ENCODE data around the gene ZXDC.

ZXDC gene

GRCh38 chr3:126399351-126399735 lies 76.3 kb downstream of the ZXDC start:
- Histone ChIP-seq H3K27me3 (ENCODE audit: control insufficient read depth in 1 of 2, insufficient read depth in 2 of 2, low read length in 2 of 2) (peaks cover 0 to 7% of the 10 kb centered on the region in 2 donors), H3K9me3 (ENCODE audit: control insufficient read depth in 2 of 2, low read length in 2 of 2) (no peaks in the 10 kb centered on the region), H3K4me1 (ENCODE audit: control insufficient read depth, insufficient read depth, low read length) (peaks cover 7% of the 10 kb centered on the region), H3K27ac (ENCODE audit: low read length) (no peak overlapping the region), H3K36me3 (ENCODE audit: control insufficient read depth in 2 of 2, insufficient read depth in 2 of 2, low read length in 2 of 2) (no peaks in the 10 kb centered on the region), H3K9ac (ENCODE audit: low read length in 2 of 2) (no peak overlapping the region), H3K4me3 (ENCODE audit: low read length in 2 of 2) (no peak overlapping the region)

DNA sequence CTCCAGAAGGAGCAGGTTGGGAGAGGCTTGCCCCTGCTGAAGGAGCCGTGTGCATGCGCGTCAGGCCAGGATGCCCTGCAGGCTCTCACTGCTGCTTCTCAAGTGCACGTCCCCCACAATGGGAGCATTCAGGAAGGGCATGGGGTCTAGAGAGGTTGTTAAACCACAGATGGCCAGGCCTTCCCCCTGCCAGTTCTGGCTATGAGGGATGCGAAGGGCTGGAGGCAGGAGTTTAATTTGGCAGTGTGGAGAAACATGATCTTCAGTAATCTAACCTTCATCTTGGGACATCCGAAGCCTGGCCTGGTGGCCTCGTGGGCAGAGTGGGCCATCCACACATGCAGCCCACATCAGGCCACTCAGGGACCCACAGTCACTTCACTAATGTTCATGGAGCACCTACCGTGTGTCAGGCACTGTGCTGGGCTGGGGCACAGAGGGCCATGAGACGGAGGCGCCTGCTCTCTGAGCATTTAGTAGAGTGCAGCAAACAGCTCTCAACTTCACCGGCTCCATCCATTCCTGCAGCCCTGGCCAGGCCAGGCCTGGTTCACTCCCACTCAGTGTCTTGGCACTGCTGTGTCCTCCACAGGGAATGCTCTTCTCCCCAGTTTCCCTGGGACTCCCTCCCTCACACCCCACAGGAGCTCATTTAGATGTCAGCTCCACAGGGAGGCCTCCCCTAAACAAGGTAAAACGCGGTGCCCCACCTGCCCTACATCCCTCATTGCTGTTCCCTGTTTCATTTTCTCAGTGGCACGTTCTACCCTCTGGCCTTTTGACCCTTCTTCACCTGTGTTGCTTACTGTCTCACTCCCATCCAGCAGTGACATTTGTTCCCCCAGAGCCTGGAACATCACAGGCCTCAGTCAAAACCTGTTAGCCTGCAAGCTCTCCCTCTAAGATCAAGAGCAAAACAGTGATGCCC lies 77.0 kb downstream of the ZXDC start:
- H3K4me1 ChIP-seq (ENCODE audit: control insufficient read depth, insufficient read depth, low read length): peaks cover 9% of the 10 kb centered on the region
- H3K9me3 ChIP-seq (ENCODE audit: control insufficient read depth in 2 of 2, low read length in 2 of 2): no peaks in the 10 kb centered on the region
- H3K4me3 ChIP-seq (ENCODE audit: low read length in 2 of 2): no peak overlapping the region
- H3K36me3 ChIP-seq (ENCODE audit: control insufficient read depth in 2 of 2, insufficient read depth in 2 of 2, low read length in 2 of 2): no peaks in the 10 kb centered on the region
- H3K27me3 ChIP-seq (ENCODE audit: control insufficient read depth in 1 of 2, insufficient read depth in 2 of 2, low read length in 2 of 2): peaks cover 0 to 7% of the 10 kb centered on the region in 2 donors
- no peak overlapping the region for H3K9ac ChIP-seq (ENCODE audit: low read length in 2 of 2)
- H3K27ac ChIP-seq (ENCODE audit: low read length): no peak overlapping the region

GRCh38 chr3:126397610-126398422 lies 77.9 kb downstream of the ZXDC start:
- peaks cover 0 to 7% of the 10 kb centered on the region in 2 donors for H3K27me3 ChIP-seq (ENCODE audit: control insufficient read depth in 1 of 2, insufficient read depth in 2 of 2, low read length in 2 of 2)
- H3K4me1 ChIP-seq (ENCODE audit: control insufficient read depth, insufficient read depth, low read length): peaks cover 9% of the 10 kb centered on the region
- no peak overlapping the region for H3K4me3 ChIP-seq (ENCODE audit: low read length in 2 of 2)
- no peaks in the 10 kb centered on the region for H3K9me3 ChIP-seq (ENCODE audit: control insufficient read depth in 2 of 2, low read length in 2 of 2)
- no peak overlapping the region for H3K9ac ChIP-seq (ENCODE audit: low read length in 2 of 2)
- no peaks in the 10 kb centered on the region for H3K36me3 ChIP-seq (ENCODE audit: control insufficient read depth in 2 of 2, insufficient read depth in 2 of 2, low read length in 2 of 2)
- H3K27ac ChIP-seq (ENCODE audit: low read length): no peak overlapping the region

GRCh38 chr3:126396536-126396935 lies 79.2 kb downstream of the ZXDC start:
- H3K9me3 ChIP-seq (ENCODE audit: control insufficient read depth in 2 of 2, low read length in 2 of 2): no peaks in the 10 kb centered on the region
- H3K9ac ChIP-seq (ENCODE audit: low read length in 2 of 2): no peak overlapping the region
- H3K4me1 ChIP-seq (ENCODE audit: control insufficient read depth, insufficient read depth, low read length): peaks cover 9% of the 10 kb centered on the region
- H3K27ac ChIP-seq (ENCODE audit: low read length): no peak overlapping the region
- no peak overlapping the region for H3K4me3 ChIP-seq (ENCODE audit: low read length in 2 of 2)
- H3K27me3 ChIP-seq (ENCODE audit: control insufficient read depth in 1 of 2, insufficient read depth in 2 of 2, low read length in 2 of 2): peaks cover 0 to 3% of the 10 kb centered on the region in 2 donors
- no peaks in the 10 kb centered on the region for H3K36me3 ChIP-seq (ENCODE audit: control insufficient read depth in 2 of 2, insufficient read depth in 2 of 2, low read length in 2 of 2)

GRCh38 chr3:126395846-126396513 lies 79.7 kb downstream of the ZXDC start:
- H3K4me3 ChIP-seq (ENCODE audit: low read length in 2 of 2): no peak overlapping the region
- H3K27me3 ChIP-seq (ENCODE audit: control insufficient read depth in 1 of 2, insufficient read depth in 2 of 2, low read length in 2 of 2): peaks cover 0 to 2% of the 10 kb centered on the region in 2 donors
- no peak overlapping the region for H3K27ac ChIP-seq (ENCODE audit: low read length)
- H3K36me3 ChIP-seq (ENCODE audit: control insufficient read depth in 2 of 2, insufficient read depth in 2 of 2, low read length in 2 of 2): no peaks in the 10 kb centered on the region
- H3K9ac ChIP-seq (ENCODE audit: low read length in 2 of 2): no peak overlapping the region
- peaks cover 9% of the 10 kb centered on the region for H3K4me1 ChIP-seq (ENCODE audit: control insufficient read depth, insufficient read depth, low read length)
- no peaks in the 10 kb centered on the region for H3K9me3 ChIP-seq (ENCODE audit: control insufficient read depth in 2 of 2, low read length in 2 of 2)

- Histone ChIP-seq H3K4me1 (ENCODE audit: control insufficient read depth, insufficient read depth, low read length) (peaks cover 9% of the 10 kb centered on the region), H3K27me3 (ENCODE audit: control insufficient read depth in 1 of 2, insufficient read depth in 2 of 2, low read length in 2 of 2) (peaks cover 0 to 2% of the 10 kb centered on the region in 2 donors), H3K36me3 (ENCODE audit: control insufficient read depth in 2 of 2, insufficient read depth in 2 of 2, low read length in 2 of 2) (no peaks in the 10 kb centered on the region), H3K9me3 (ENCODE audit: control insufficient read depth in 2 of 2, low read length in 2 of 2) (no peaks in the 10 kb centered on the region), H3K9ac (ENCODE audit: low read length in 2 of 2) (no peak overlapping the region), H3K4me3 (ENCODE audit: low read length in 2 of 2) (peak overlapping the region in 1 of 2 donors; percentile 57), H3K27ac (ENCODE audit: low read length) (no peak overlapping the region)
These were observed 80.7 kb downstream of the ZXDC start for GRCh38 chr3:126394977-126395321.

DNA sequence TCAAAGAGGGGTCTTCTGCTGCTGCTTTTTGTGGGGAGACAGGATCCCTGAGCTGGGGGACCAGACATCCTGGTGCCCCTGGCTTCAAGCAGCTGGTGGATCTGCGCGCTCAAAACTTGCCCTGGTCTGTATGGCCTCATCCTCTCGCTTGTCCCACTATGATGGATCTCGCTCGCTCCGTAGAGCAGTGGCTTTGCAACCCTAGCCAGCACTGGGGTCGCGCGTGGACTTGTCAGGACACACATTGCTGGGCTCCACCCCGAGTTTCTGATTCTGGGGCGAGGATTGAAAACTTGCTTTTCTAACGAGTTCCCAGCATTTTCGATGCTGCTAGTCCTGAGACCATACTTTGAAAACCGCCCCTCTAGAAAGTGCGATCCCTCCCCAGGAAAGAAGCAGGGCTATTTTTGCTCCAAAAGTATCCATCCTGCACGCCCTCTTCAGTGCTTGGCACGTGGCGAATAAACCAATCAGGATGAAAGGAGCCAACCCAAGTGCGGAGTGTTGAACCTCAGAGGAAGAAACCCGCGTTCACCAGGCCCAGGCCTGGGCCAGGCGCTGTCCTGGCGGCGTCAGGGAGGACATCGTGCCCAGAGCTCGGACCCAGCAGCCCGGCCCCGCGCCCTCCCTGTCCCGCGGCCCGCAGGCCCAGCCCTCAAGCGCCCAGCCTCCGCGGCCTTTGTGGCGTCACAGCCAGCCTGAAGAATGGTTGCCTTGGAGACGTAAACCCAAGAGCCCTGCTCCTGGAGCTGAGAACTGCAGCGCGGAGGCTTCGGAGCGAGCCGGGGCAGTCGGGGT lies 81.3 kb downstream of the ZXDC start, which contains the start of gene CFAP100:
Gene CFAP100, plus strand, starts transcription at position 731 of the 798 bp plus-strand sequence. CDS start 1,092 bp downstream, outside the sequence.
- Histone ChIP-seq H3K36me3 (ENCODE audit: control insufficient read depth in 2 of 2, insufficient read depth in 2 of 2, low read length in 2 of 2) (no peaks in the 10 kb centered on the region), H3K4me3 (ENCODE audit: low read length in 2 of 2) (peak within 1 kb of the TSS in 1 of 2 donors; percentile 57), H3K4me1 (ENCODE audit: control insufficient read depth, insufficient read depth, low read length) (peaks cover 11% of the 10 kb centered on the region), H3K27me3 (ENCODE audit: control insufficient read depth in 1 of 2, insufficient read depth in 2 of 2, low read length in 2 of 2) (peaks cover 0 to 2% of the 10 kb centered on the region in 2 donors), H3K9ac (ENCODE audit: low read length in 2 of 2) (peak within 1 kb of the TSS in 1 of 2 donors; percentile 60), H3K27ac (ENCODE audit: low read length) (no peak within 1 kb of the TSS), H3K9me3 (ENCODE audit: control insufficient read depth in 2 of 2, low read length in 2 of 2) (no peaks in the 10 kb centered on the region)

DNA sequence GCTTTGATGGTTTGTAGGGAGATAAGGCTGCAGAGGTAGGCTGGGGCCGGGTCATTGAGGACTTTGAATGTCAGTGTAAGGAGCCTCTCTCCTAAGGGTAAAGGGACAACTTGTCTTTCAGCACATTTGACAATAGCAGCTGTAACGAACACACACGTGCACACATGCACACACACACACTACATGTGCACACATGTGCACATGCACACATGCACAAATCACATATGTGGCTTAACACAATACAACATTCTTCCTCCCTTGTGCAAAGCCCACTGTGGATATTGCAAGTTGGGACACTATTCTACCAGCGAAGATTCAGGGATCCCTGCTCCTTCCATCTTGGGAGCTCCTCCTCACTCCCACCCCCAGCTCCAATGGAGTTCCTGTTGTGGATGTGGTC lies 82.1 kb downstream of the ZXDC start:
- Histone ChIP-seq H3K27me3 (ENCODE audit: control insufficient read depth in 1 of 2, insufficient read depth in 2 of 2, low read length in 2 of 2) (peaks cover 0 to 2% of the 10 kb centered on the region in 2 donors), H3K36me3 (ENCODE audit: control insufficient read depth in 2 of 2, insufficient read depth in 2 of 2, low read length in 2 of 2) (no peaks in the 10 kb centered on the region), H3K4me3 (ENCODE audit: low read length in 2 of 2) (no peak overlapping the region), H3K4me1 (ENCODE audit: control insufficient read depth, insufficient read depth, low read length) (peaks cover 16% of the 10 kb centered on the region), H3K9me3 (ENCODE audit: control insufficient read depth in 2 of 2, low read length in 2 of 2) (no peaks in the 10 kb centered on the region), H3K9ac (ENCODE audit: low read length in 2 of 2) (no peak overlapping the region), H3K27ac (ENCODE audit: low read length) (no peak overlapping the region)

DNA sequence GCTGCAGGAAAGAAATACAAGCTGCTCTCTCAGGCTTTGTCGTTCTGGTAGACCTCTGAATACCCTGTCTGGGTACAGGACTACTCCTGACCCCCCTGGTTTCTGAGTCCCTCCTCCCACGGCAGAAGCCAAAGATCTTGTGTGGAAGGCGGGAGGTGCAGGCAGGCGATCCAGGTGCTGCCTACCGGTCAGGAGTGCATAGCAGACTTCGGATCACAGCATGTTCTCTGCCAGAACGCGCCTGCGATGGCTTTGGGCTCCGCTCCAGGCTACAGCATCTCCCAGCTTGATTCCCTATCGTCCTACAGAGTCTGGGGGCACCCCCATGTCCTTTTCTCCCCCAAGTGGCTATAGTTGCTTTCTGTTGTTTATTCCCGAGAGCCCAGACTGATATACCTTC lies 83.4 kb downstream of the ZXDC start:
- Histone ChIP-seq H3K4me3 (ENCODE audit: low read length in 2 of 2) (no peak overlapping the region), H3K9me3 (ENCODE audit: control insufficient read depth in 2 of 2, low read length in 2 of 2) (no peaks in the 10 kb centered on the region), H3K4me1 (ENCODE audit: control insufficient read depth, insufficient read depth, low read length) (peaks cover 16% of the 10 kb centered on the region), H3K27me3 (ENCODE audit: control insufficient read depth in 1 of 2, insufficient read depth in 2 of 2, low read length in 2 of 2) (peaks cover 0 to 2% of the 10 kb centered on the region in 2 donors), H3K9ac (ENCODE audit: low read length in 2 of 2) (no peak overlapping the region), H3K27ac (ENCODE audit: low read length) (no peak overlapping the region), H3K36me3 (ENCODE audit: control insufficient read depth in 2 of 2, insufficient read depth in 2 of 2, low read length in 2 of 2) (no peaks in the 10 kb centered on the region)

DNA sequence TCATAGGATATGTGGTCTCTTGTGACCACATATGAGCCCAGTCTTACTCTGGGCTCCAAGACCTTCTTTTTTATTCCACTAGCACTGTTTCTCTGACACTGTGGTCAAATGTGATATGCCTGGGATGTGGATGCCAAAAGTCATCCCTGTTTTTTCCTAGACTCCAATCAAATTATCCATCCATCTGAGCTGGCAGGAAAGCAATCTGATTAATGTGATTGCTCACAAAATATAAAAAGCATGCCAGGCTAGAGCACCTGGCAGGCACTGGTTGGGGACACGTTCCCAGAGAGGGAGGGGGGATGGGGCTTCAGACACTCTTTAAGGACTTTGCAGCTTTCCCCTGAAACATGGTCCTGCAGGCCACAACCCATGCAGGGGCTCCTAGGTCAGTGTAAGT lies 84.1 kb downstream of the ZXDC start:
- no peaks in the 10 kb centered on the region for H3K36me3 ChIP-seq (ENCODE audit: control insufficient read depth in 2 of 2, insufficient read depth in 2 of 2, low read length in 2 of 2)
- peaks cover 0 to 2% of the 10 kb centered on the region in 2 donors for H3K27me3 ChIP-seq (ENCODE audit: control insufficient read depth in 1 of 2, insufficient read depth in 2 of 2, low read length in 2 of 2)
- H3K9ac ChIP-seq (ENCODE audit: low read length in 2 of 2): no peak overlapping the region
- H3K4me3 ChIP-seq (ENCODE audit: low read length in 2 of 2): no peak overlapping the region
- no peaks in the 10 kb centered on the region for H3K9me3 ChIP-seq (ENCODE audit: control insufficient read depth in 2 of 2, low read length in 2 of 2)
- H3K4me1 ChIP-seq (ENCODE audit: control insufficient read depth, insufficient read depth, low read length): peaks cover 16% of the 10 kb centered on the region
- no peak overlapping the region for H3K27ac ChIP-seq (ENCODE audit: low read length)

All from stomach smooth muscle (tissue), 2 donors.